GM19023 (cell line): ENCODE data around the gene GLTPD2.
A peak's percentile ranks its signal among the peaks of the same experiment; 100 is the strongest.

Source experiments
- ATAC-seq: cut with Tn5 transposase; IDR thresholded peaks from one replicate; pipeline ENCODE4 v1.9.1; 2021; ENCODE audit warnings: mild to moderate bottlenecking, moderate library complexity; ENCODE audit not compliant: unreplicated experiment

The GLTPD2 gene

GRCh38 chr17:4788807-4789700 is at the start of gene GLTPD2:
Gene GLTPD2 (plus strand): TSS chr17:4788964. CDS start chr17:4789012, 48 bp downstream.
- ATAC-seq: peak; percentile 23

GRCh38 chr17:4739122-4740024 is 49.4 kb upstream of the GLTPD2 start, which contains the start of the genes CXCL16 and ZMYND15:
Gene CXCL16 (minus strand): TSS chr17:4739928. CDS start chr17:4739339, 589 bp downstream.
Gene ZMYND15 (plus strand): TSS chr17:4739833. CDS start chr17:4740549, 716 bp downstream.
- no peak for ATAC-seq

- no peak for ATAC-seq
Measured at GRCh38 chr17:4740025-4740351, 48.8 kb upstream of the GLTPD2 start.

GRCh38 chr17:4740584-4740983 is 48.2 kb upstream of the GLTPD2 start:
- ATAC-seq: no peak

GRCh38 chr17:4741544-4741943 is 47.2 kb upstream of the GLTPD2 start:
- no peak for ATAC-seq

- ATAC-seq: no peak
Measured at GRCh38 chr17:4742133-4742532, 46.6 kb upstream of the GLTPD2 start.

GRCh38 chr17:4742629-4743028 is 46.1 kb upstream of the GLTPD2 start:
- no peak for ATAC-seq

GRCh38 chr17:4743216-4743615 is 45.5 kb upstream of the GLTPD2 start:
- no peak for ATAC-seq

GRCh38 chr17:4743898-4744297 is 44.9 kb upstream of the GLTPD2 start:
- ATAC-seq: no peak

- no peak for ATAC-seq
Measured at GRCh38 chr17:4744999-4745969, 43.5 kb upstream of the GLTPD2 start.

GRCh38 chr17:4747847-4748246 is 40.9 kb upstream of the GLTPD2 start:
- no peak for ATAC-seq

GRCh38 chr17:4748686-4749085 is 40.1 kb upstream of the GLTPD2 start:
- ATAC-seq: no peak

GRCh38 chr17:4750606-4751005 is 38.2 kb upstream of the GLTPD2 start:
- ATAC-seq: no peak

- no peak for ATAC-seq
Measured at GRCh38 chr17:4751932-4752331, 36.8 kb upstream of the GLTPD2 start.

- ATAC-seq: no peak
Measured at GRCh38 chr17:4753392-4753791, 35.4 kb upstream of the GLTPD2 start.

GRCh38 chr17:4759776-4760236 is 29.0 kb upstream of the GLTPD2 start:
- ATAC-seq: no peak

GRCh38 chr17:4764595-4764994 is 24.2 kb upstream of the GLTPD2 start:
- no peak for ATAC-seq

GRCh38 chr17:4766201-4766600 is 22.6 kb upstream of the GLTPD2 start:
- ATAC-seq: no peak

GRCh38 chr17:4766723-4767122 is 22.0 kb upstream of the GLTPD2 start:
- no peak for ATAC-seq

- ATAC-seq: no peak
Measured at GRCh38 chr17:4768298-4768697, 20.5 kb upstream of the GLTPD2 start.
